B cell (primary cell): ENCODE results near the gene RPS21.

Source experiments
- EZH2 ChIP-seq: IDR thresholded peaks from 2 replicates; pipeline ENCODE4 v1.6.1; 2012; ENCODE audit warnings: borderline replicate concordance, low read depth, mild to moderate bottlenecking, moderate library complexity, low read length; ENCODE audit not compliant: insufficient read depth, poor library complexity, severe bottlenecking
- TF ChIP-seq, protein P1 (sequence below): fragments of 200-600 bp; IDR thresholded peaks from one replicate; pipeline ENCODE4 v1.8.0; 2022; ENCODE audit warnings: antibody characterized with exemption, mild to moderate bottlenecking

DNA sequence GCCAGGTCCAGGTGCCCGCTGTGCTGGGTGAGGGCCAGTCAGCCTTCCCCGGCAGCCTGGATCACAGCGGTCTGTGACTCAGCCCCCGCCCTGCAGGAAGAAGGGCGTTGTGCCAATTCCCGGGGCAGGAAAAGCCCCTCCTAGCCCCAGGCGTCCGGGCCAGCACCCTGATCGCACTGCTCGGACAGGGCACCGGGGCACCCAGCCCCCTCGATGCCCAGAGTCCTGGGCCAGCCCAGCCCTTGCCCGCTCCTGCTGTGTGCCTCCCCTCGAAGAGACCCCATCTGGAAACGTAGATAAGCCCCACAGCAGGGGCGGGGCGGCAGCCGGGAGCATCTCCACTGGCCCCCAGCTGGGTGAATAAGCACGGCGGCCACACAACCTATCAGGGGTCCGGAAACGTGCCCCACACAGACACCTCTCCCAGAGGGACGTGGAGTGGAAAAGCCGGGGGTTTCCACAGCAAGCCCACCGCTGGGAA is 29.7 kb upstream of the RPS21 start:
- TF ChIP-seq, protein P1, sequence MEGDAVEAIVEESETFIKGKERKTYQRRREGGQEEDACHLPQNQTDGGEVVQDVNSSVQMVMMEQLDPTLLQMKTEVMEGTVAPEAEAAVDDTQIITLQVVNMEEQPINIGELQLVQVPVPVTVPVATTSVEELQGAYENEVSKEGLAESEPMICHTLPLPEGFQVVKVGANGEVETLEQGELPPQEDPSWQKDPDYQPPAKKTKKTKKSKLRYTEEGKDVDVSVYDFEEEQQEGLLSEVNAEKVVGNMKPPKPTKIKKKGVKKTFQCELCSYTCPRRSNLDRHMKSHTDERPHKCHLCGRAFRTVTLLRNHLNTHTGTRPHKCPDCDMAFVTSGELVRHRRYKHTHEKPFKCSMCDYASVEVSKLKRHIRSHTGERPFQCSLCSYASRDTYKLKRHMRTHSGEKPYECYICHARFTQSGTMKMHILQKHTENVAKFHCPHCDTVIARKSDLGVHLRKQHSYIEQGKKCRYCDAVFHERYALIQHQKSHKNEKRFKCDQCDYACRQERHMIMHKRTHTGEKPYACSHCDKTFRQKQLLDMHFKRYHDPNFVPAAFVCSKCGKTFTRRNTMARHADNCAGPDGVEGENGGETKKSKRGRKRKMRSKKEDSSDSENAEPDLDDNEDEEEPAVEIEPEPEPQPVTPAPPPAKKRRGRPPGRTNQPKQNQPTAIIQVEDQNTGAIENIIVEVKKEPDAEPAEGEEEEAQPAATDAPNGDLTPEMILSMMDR: no peak
- no peak for TF ChIP-seq EZH2
